HFFc6 (cell line): Measurements from ENCODE around the gene MSL3B.

Experiments
- DNase-seq: peaks from one replicate; pipeline ENCODE4 v3.0.0-alpha.2; 2018
- H3K27ac Mint-ChIP-seq: 2 replicates; pipeline ENCODE4 v1.8.0; 2020; ENCODE audit warnings: mild to moderate bottlenecking, mixed read lengths
- H3K27me3 Mint-ChIP-seq: 2 replicates; pipeline ENCODE4 v1.8.0; 2021; ENCODE audit warnings: mild to moderate bottlenecking, moderate library complexity, mixed read lengths; ENCODE audit not compliant: insufficient read depth
- H3K36me3 Mint-ChIP-seq: 2 replicates; pipeline ENCODE4 v1.8.0; 2021; ENCODE audit warnings: low read depth, mixed read lengths
- H3K4me1 Mint-ChIP-seq: 2 replicates; pipeline ENCODE4 v1.8.0; 2020; ENCODE audit warnings: low read depth, mixed read lengths
- H3K4me3 Mint-ChIP-seq: 2 replicates; pipeline ENCODE4 v1.8.0; 2020; ENCODE audit warnings: mild to moderate bottlenecking, moderate library complexity, mixed read lengths
- H3K9me3 Mint-ChIP-seq: 2 replicates; pipeline ENCODE4 v1.8.0; 2020; ENCODE audit warnings: mild to moderate bottlenecking, mixed read lengths
- TF ChIP-seq, protein P1 (sequence below): fragments of 200-600 bp; sonication (generic); IDR thresholded peaks from 2 replicates; pipeline ENCODE4 v1.5.0; 2021; ENCODE audit warnings: antibody characterized with exemption, mild to moderate bottlenecking

The MSL3B gene

DNA sequence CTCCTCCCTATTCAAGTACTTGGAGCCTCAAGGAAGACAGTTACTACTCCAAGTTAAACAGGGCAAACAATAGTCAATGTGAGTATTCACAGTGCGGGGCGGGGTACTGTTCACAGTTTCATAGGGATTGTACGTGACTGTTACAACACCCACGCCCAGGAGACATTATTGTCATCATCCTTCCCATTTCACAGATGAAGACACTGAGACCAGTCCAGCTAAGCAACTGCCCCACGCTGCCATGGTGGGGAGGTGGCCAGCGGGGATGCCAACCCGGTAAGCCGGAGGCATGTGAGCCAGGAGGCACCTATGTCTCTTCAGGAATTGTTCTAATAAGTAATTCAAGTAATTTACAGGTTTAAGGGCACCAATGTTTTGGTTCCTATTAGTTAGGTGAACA lies 14.8 kb downstream of the MSL3B start:
- Mint-ChIP-seq H3K27me3 (peaks cover 7% of the 10 kb centered on the region), H3K4me1 (peaks cover 49% of the 10 kb centered on the region), H3K27ac (peak overlapping the region; percentile 94), H3K36me3 (peaks cover 24% of the 10 kb centered on the region), H3K9me3 (no peaks in the 10 kb centered on the region), H3K4me3 (peak overlapping the region; percentile 95)
- TF ChIP-seq, protein P1, sequence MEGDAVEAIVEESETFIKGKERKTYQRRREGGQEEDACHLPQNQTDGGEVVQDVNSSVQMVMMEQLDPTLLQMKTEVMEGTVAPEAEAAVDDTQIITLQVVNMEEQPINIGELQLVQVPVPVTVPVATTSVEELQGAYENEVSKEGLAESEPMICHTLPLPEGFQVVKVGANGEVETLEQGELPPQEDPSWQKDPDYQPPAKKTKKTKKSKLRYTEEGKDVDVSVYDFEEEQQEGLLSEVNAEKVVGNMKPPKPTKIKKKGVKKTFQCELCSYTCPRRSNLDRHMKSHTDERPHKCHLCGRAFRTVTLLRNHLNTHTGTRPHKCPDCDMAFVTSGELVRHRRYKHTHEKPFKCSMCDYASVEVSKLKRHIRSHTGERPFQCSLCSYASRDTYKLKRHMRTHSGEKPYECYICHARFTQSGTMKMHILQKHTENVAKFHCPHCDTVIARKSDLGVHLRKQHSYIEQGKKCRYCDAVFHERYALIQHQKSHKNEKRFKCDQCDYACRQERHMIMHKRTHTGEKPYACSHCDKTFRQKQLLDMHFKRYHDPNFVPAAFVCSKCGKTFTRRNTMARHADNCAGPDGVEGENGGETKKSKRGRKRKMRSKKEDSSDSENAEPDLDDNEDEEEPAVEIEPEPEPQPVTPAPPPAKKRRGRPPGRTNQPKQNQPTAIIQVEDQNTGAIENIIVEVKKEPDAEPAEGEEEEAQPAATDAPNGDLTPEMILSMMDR, result no peak
- DNase-seq, result no peak

DNA sequence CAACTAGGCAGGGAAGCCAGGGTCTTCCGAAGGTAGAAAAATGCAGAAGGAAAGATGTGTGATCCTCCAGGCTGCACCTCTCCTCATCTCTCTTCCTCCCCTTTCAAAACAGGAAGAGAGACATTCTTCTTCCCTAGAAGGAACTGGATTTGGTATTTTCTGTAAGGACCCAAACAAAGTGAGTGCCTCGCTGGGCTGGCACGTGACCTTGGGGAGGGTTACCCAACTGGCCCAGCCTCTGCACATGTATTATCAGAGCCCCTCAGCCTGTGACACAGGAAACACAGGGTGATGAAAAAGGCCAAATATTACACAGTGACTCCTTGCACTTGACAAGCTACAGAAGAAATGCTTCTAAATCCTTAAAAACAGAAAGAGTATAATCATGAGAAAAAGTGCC lies 16.1 kb downstream of the MSL3B start:
- Mint-ChIP-seq H3K27ac (peak overlapping the region; percentile 75), H3K27me3 (peaks cover 7% of the 10 kb centered on the region), H3K4me1 (peaks cover 49% of the 10 kb centered on the region), H3K36me3 (peaks cover 28% of the 10 kb centered on the region), H3K9me3 (no peaks in the 10 kb centered on the region), H3K4me3 (peak overlapping the region; percentile 95)
- TF ChIP-seq, protein P1, result no peak
- no peak for DNase-seq

DNA sequence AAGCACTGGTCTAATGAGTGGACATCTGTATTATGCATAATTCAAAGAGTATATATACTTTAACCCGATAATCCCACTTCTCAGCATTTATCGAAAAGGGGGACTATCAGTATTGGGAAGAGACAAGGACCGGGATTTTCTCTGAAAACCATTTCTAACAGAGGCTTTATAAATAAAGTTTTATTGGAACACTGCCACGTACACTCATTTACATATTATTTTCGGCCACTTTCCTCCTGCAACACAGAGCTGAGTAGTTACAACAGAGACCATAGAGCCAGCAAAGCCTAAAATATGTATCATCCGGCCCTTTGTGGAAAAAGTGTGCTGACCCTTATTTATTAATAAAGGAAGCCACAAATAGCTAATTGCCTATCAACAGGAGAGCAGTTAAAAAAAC lies 17.0 kb downstream of the MSL3B start:
- H3K36me3 Mint-ChIP-seq, result peaks cover 28% of the 10 kb centered on the region
- peaks cover 49% of the 10 kb centered on the region for H3K4me1 Mint-ChIP-seq
- peaks cover 7% of the 10 kb centered on the region for H3K27me3 Mint-ChIP-seq
- H3K9me3 Mint-ChIP-seq, result no peaks in the 10 kb centered on the region
- H3K4me3 Mint-ChIP-seq, result peak overlapping the region; percentile 95; the same call in 1 of the 2 replicates
- TF ChIP-seq, protein P1, result no peak
- no peak overlapping the region for H3K27ac Mint-ChIP-seq
- DNase-seq, result no peak

GRCh38 chr2:233850745-233851144 lies 17.4 kb downstream of the MSL3B start:
- Mint-ChIP-seq H3K27me3 (peaks cover 7% of the 10 kb centered on the region), H3K36me3 (peaks cover 31% of the 10 kb centered on the region)
- no peak for DNase-seq

GRCh38 chr2:233849607-233850271 lies 18.4 kb downstream of the MSL3B start:
- TF ChIP-seq, protein P1, result no peak
- H3K4me3 Mint-ChIP-seq, result no peak overlapping the region
- no peak overlapping the region; the same call in 1 of the 2 replicates for H3K27ac Mint-ChIP-seq
- H3K4me1 Mint-ChIP-seq, result peaks cover 36% of the 10 kb centered on the region
- H3K36me3 Mint-ChIP-seq, result peaks cover 35% of the 10 kb centered on the region
- no peaks in the 10 kb centered on the region for H3K9me3 Mint-ChIP-seq
- DNase-seq, result no peak
- peaks cover 7% of the 10 kb centered on the region for H3K27me3 Mint-ChIP-seq

More at GRCh38 chr2:233850745-233851144, 17.4 kb downstream of the MSL3B start:
- TF ChIP-seq, protein P1, result no peak
- no peak overlapping the region for H3K4me3 Mint-ChIP-seq
- H3K9me3 Mint-ChIP-seq, result no peaks in the 10 kb centered on the region
- peaks cover 46% of the 10 kb centered on the region for H3K4me1 Mint-ChIP-seq
- no peak overlapping the region for H3K27ac Mint-ChIP-seq
